Cardiac muscle cell (in vitro differentiated cells and primary cell): ENCODE data around the gene RAB4B. TPM values are rescaled to one million over a fixed set of nuclear protein-coding genes. Genes with fewer than 3 reads are reported as not detected.
"Not testable (repeated sequence)": the region's sequence is repeated elsewhere in the genome, so short reads cannot be mapped to it uniquely, and the experiment has no call there.

Experiments
- DNase-seq, 2 donors: peaks; one replicate each; pipeline versions ENCODE4 v3.0.0 to v3.0.0-alpha.2; 2010 to 2017; ENCODE audit warnings: low read depth in 1 of 2, low spot score in 1 of 2
- H3K27ac ChIP-seq: fragments of 200-600 bp; sonication (generic); 2 replicates; pipeline ENCODE4 v1.5.1; 2016
- H3K27me3 ChIP-seq: fragments of 200-600 bp; sonication (generic); 2 replicates; pipeline ENCODE4 v1.6.0; 2016; ENCODE audit warnings: control low read depth
- H3K36me3 ChIP-seq: fragments of 200-600 bp; sonication (generic); 2 replicates; pipeline ENCODE4 v1.5.1; 2016; ENCODE audit warnings: control low read depth
- H3K4me1 ChIP-seq: fragments of 200-600 bp; sonication (generic); 2 replicates; pipeline ENCODE4 v1.8.1; 2017; ENCODE audit warnings: low read depth, mild to moderate bottlenecking, mixed run types
- H3K4me3 ChIP-seq: fragments of 200-600 bp; sonication (generic); 2 replicates; pipeline ENCODE4 v1.5.1; 2016; ENCODE audit warnings: mild to moderate bottlenecking
- H3K9me3 ChIP-seq: fragments of 200-600 bp; sonication (generic); 2 replicates; pipeline ENCODE4 v1.5.1; 2017; ENCODE audit warnings: low read depth, mild to moderate bottlenecking, control low read depth
- polyA plus RNA-seq: library from polyadenylated mRNA; unstranded; fragments of >200 nt; fragmentation: Nextera tagmentation; extraction: Ambion mirVana; gene quantifications from 2 replicates; pipeline ENCODE4 v1.2.1, GENCODE V29; 2016
- total RNA-seq: library from RNA; depleted of rRNA; stranded (reverse); fragments of >200 nt; gene quantifications from 2 replicates; pipeline ENCODE4 v1.2.3, GENCODE V29; 2016
- TF ChIP-seq, protein P1 (sequence below): IDR thresholded peaks from 2 replicates; pipeline ENCODE4 v1.5.1; 2012; ENCODE audit warnings: low read depth, mild to moderate bottlenecking, low read length

The RAB4B gene
- total and polyA plus RNA-seq, 2 experiments from 2014 or later: 15.8 to 38.9 TPM

DNA sequence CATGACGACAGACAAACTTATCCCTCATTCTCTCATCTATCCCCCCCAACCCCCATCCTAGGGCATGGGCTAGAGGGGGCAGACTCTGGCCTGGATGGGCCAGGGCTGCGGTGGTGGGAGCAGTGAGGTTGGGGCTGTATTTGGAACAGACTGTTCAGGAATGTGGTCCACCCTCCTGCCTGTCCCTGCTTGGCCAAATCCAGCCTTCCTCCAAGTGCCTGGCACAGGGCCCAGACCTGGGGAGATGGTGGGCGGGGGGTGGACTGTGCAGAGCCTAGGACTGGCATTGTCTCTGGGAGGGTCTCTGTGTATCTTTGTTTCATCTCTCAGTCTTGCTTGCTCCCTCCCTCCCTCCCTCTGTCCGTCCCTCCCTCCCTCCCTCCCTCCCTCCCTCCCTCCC lies 35.1 kb downstream of the RAB4B start:
- Histone ChIP-seq H3K27ac (no peak overlapping the region), H3K27me3 (no peaks in the 10 kb centered on the region), H3K9me3 (no peaks in the 10 kb centered on the region), H3K4me3 (no peak overlapping the region), H3K4me1 (peaks cover 21% of the 10 kb centered on the region), H3K36me3 (peaks cover 8% of the 10 kb centered on the region)
- TF ChIP-seq, protein P1, sequence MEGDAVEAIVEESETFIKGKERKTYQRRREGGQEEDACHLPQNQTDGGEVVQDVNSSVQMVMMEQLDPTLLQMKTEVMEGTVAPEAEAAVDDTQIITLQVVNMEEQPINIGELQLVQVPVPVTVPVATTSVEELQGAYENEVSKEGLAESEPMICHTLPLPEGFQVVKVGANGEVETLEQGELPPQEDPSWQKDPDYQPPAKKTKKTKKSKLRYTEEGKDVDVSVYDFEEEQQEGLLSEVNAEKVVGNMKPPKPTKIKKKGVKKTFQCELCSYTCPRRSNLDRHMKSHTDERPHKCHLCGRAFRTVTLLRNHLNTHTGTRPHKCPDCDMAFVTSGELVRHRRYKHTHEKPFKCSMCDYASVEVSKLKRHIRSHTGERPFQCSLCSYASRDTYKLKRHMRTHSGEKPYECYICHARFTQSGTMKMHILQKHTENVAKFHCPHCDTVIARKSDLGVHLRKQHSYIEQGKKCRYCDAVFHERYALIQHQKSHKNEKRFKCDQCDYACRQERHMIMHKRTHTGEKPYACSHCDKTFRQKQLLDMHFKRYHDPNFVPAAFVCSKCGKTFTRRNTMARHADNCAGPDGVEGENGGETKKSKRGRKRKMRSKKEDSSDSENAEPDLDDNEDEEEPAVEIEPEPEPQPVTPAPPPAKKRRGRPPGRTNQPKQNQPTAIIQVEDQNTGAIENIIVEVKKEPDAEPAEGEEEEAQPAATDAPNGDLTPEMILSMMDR: no peak
- DNase-seq: peak in 1 of 2 donors; percentile 72

DNA sequence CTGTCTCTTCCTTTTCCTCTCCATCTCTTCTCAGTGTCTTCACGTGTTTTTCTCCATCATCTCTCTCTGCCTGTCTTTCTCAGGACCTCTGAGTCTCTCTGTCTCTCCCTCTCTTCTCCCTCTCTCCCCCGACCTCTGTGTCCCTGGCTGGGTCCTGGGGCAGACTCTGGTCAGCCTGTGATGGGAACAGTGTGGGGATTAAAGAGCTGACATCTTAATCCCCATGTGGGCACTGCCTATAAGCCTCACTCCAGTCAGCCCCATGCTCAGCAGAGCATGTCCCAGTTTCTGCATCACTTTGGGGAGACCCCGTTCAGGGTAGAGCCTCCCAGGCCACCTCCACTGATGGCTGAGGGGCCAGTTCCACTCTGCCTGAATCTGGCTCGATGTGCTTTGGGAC lies 37.2 kb downstream of the RAB4B start:
- TF ChIP-seq, protein P1: no peak
- no peak overlapping the region for H3K4me3 ChIP-seq
- no peaks in the 10 kb centered on the region for H3K27me3 ChIP-seq
- no peaks in the 10 kb centered on the region for H3K9me3 ChIP-seq
- DNase-seq: no peak
- H3K27ac ChIP-seq: no peak overlapping the region
- H3K36me3 ChIP-seq: no peaks in the 10 kb centered on the region
- peaks cover 18% of the 10 kb centered on the region for H3K4me1 ChIP-seq

DNA sequence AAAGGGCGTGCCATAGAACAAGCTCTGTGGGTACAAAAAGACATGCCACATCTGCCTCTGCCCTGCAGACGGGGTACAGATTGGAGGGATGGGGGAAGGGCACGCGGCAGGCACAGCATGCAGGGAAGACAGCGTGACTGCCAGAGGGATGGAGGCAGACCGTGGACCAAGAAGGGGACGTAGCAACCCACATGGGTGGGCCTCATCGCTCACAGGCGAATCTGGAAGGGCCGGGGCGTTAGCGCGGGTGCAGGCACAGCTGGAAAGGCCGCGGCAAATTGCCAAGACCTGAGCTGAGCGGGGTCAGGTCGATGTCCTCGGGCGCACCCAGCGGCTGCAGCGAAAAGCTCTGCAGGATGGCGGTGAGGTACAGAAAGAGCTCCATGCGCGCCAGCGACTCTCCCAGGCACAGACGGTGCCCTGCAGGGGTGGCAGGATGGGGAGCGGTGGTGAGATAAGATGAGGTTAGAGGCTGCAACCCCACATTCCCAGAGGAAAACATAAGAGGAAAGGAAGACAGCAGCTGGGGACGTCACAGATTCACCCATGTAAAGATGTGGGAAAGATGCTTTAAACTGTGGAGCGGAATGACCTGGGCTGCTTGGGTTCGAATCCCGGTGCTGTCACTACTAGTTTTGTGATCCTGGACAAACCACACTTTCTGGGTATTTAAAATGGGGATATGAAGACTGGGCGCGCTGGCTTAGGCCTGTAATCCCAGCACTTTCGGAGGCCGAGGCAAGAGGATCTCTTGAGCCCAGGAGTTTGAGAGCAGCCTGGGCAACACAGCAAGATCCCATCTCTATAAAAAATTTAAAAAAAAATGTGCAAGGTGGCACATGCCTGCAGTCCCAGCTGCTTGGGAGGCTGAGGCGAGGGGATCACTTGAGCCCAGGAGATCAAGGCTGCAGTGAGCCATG lies 40.7 kb downstream of the RAB4B start:
- H3K9me3 ChIP-seq, H3K27ac ChIP-seq, H3K36me3 ChIP-seq, H3K4me3 ChIP-seq, H3K27me3 ChIP-seq: not testable (repeated sequence)
- H3K4me1 ChIP-seq: peaks cover 17% of the 10 kb centered on the region
- peak; percentile 59 to 70 for DNase-seq
- TF ChIP-seq, protein P1: peak; percentile 33

DNA sequence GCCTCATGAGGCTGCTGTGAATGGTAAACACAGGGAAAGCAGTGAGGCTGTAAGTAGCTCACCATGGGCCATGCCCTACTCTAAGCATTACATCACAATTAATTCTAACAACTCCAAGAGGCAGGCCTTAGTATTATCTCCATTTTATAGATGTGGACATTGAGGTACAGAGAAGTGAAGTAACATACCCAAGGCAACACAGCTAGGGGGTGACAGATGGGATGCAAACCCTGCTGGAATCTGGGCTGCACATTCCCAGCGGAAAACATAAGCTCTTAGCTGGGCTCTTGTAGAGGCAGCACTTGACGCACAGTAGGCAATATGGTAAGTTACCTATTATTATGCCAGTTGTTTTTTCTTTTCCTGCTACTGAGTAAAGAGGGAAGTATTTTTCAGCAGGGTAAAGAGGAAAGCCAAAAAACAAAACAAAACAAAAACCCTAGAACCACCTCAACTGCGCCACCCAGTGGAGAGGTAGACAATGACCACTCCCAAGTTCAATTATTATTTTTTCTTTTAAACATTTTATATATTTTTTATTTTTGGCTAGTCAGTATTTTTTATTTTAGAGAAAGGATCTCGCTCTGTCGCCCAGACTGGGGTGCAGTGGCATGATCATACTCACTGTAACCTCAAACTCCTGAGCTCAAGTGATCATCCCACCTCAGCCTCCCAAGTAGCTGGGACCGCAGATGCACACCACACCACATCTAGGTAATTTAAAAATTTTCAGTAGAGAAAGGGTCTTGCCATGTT lies 41.6 kb downstream of the RAB4B start:
- not testable (repeated sequence) for H3K27ac ChIP-seq, H3K9me3 ChIP-seq, H3K36me3 ChIP-seq, H3K27me3 ChIP-seq, H3K4me3 ChIP-seq
- TF ChIP-seq, protein P1: peak; percentile 65
- peaks cover 17% of the 10 kb centered on the region for H3K4me1 ChIP-seq
- DNase-seq: peak in 1 of 2 donors; percentile 50

DNA sequence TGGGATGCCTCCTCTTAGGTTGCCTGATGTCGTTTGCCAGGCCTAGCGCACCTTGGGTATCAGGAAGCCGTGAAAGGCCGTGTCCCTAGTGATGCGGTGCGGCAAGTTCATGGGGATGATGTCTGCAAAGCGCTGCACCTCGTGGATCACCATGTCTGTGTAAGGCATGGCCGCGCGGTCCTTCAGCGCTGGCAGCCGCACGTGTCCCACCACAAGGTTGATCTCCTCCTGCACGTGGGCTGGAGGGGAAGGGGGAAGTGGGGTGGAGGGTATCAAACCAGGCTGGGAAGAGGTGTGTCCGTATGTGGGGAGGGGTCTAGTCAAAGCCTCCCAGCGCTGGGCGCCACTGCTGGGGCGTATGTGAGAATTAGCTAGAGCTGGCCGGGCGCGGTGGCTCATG lies 44.1 kb downstream of the RAB4B start:
- Histone ChIP-seq H3K27me3 (no peaks in the 10 kb centered on the region), H3K36me3 (no peaks in the 10 kb centered on the region), H3K9me3 (no peaks in the 10 kb centered on the region), H3K27ac (peak overlapping the region; percentile 95), H3K4me3 (no peak overlapping the region), H3K4me1 (peaks cover 17% of the 10 kb centered on the region)
- TF ChIP-seq, protein P1: no peak
- DNase-seq: no peak

DNA sequence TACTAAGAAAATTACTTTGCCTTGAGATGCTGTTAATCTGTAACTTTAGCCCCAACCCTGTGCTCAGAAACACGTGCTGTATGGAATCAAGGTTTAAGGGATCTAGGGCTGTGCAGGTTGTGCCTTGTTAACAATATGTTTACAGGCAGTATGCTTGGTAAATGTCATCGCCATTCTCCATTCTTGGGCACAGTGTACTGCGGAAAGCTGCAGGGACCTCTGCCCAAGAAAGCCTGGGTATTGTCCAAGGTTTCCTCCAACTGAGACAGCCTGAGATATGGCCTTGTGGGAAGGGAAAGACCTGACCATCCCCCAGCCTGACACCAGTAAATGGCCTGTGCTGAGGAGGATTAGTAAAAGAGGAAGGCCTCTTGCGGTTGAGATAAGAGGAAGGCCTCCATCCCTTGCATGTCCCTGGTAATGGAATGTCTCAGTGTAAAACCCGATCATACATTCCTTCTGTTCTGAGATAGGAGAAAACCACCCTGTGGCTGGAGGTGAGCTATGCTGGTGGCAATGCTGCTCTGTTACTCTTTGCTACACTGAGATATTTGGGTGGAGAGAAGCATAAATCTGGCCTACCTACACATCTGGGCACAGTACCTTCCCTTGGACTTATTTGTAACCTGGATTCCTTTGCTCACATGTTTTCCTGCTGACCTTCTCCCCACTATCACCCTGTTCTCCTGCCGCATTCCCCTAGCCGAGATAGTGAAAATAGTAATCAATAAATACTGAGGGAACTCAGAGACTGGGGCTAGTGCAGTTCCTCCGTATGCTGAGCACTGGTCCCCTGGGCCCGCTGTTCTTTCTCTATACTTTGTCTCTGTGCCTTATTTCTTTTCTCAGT lies 44.9 kb downstream of the RAB4B start:
- H3K27ac ChIP-seq: peak overlapping the region; percentile 95
- H3K36me3 ChIP-seq, H3K27me3 ChIP-seq, H3K9me3 ChIP-seq, H3K4me3 ChIP-seq: not testable (repeated sequence)
- peaks cover 17% of the 10 kb centered on the region for H3K4me1 ChIP-seq
- DNase-seq: peak; percentile 46 to 85

DNA sequence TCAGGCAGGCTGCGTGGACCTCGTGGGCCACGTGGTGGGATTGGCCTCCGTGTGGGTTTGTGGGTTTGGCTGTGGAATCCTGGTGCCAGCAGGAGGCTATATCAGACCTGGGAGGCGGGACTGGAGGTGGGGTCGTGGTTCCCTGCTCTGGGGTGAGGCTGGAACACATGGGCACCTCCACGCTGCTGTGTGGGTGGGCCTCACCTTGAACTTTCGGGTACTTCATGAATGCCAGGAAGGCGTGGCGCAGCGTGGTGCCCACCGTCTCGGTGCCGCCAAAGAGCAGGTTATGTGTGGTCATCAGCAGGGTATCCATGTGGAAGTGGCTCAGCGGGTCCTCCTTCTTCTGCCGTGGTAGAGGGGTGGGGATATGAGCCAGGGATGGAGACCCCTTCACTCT lies 46.9 kb downstream of the RAB4B start:
- not testable (repeated sequence) for H3K9me3 ChIP-seq, H3K27me3 ChIP-seq, H3K36me3 ChIP-seq, DNase-seq, H3K4me3 ChIP-seq
- Histone ChIP-seq H3K4me1 (peaks cover 17% of the 10 kb centered on the region), H3K27ac (peak overlapping the region; percentile 95)

DNA sequence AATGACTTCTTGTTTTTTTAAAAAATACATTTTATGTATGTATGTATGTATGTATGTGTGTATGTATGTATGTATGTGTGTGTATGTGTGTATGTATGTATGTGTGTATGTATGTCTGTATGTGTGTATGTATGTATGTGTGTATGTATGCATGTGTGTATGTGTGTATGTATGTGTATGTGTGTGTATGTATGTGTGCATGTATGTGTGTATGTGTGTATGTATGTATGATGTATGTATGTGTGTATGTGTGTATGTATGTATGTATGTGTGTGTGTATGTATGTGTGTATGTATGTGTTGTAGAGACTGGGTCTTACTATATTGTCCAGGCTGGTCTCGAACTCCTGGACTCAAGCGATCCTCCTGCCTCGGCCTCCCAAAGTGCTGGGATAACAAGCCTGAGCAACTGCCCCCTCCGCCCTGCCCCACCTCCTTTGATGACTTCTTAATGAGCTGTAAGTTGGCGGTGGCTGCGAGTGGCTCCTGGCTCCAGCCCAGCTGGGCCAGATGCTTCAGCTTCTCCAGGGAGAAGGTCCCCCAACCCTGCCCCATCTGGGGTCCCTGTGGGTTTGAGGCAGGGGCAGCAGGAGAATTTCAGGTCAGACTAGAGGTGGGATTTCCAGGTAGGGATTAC lies 47.5 kb downstream of the RAB4B start:
- H3K4me1 ChIP-seq: peaks cover 17% of the 10 kb centered on the region
- DNase-seq, H3K9me3 ChIP-seq, H3K4me3 ChIP-seq, H3K27ac ChIP-seq, H3K36me3 ChIP-seq, H3K27me3 ChIP-seq: not testable (repeated sequence)
